GM04503 (cell line): ENCODE data around the gene SIL1.
A peak's percentile ranks its signal among the peaks of the same experiment; 100 is the strongest.
"Not testable (repeated sequence)": the region's sequence is repeated elsewhere in the genome, so short reads cannot be mapped to it uniquely, and the experiment has no call there.

Experiments
- DNase-seq: peaks from one replicate; pipeline ENCODE4 v3.0.0-alpha.2; 2012; ENCODE audit warnings: low read depth

The SIL1 gene

GRCh38 chr5:139197710-139198669, at the start of gene SIL1:
Gene SIL1, minus strand, starts transcription at chr5:139198368. Its CDS starts 70,525 bp downstream, at chr5:139127843.
- peak; percentile 56 for DNase-seq

GRCh38 chr5:139246394-139246793, 48.2 kb upstream of the SIL1 start:
- no peak for DNase-seq

- no peak for DNase-seq
Measured at GRCh38 chr5:139245637-139246339, 47.6 kb upstream of the SIL1 start.

- DNase-seq = no peak
Measured at GRCh38 chr5:139243425-139243970, 45.3 kb upstream of the SIL1 start.

GRCh38 chr5:139241139-139241538, 43.0 kb upstream of the SIL1 start:
- no peak for DNase-seq

GRCh38 chr5:139236479-139236878, 38.3 kb upstream of the SIL1 start:
- DNase-seq = no peak

- DNase-seq = no peak
Measured at GRCh38 chr5:139232147-139232724, 34.1 kb upstream of the SIL1 start.

- DNase-seq = no peak
Measured at GRCh38 chr5:139228201-139228803, 30.1 kb upstream of the SIL1 start.

GRCh38 chr5:139226131-139226530, 28.0 kb upstream of the SIL1 start:
- DNase-seq = no peak

- no peak for DNase-seq
Measured at GRCh38 chr5:139223481-139223880, 25.3 kb upstream of the SIL1 start.

GRCh38 chr5:139222346-139222745, 24.2 kb upstream of the SIL1 start:
- no peak for DNase-seq

- DNase-seq = not testable (repeated sequence)
Measured at GRCh38 chr5:139218038-139218437, 19.9 kb upstream of the SIL1 start.

GRCh38 chr5:139215107-139215975, 17.2 kb upstream of the SIL1 start:
- no peak for DNase-seq

- no peak for DNase-seq
Measured at GRCh38 chr5:139214646-139215045, 16.5 kb upstream of the SIL1 start.

GRCh38 chr5:139212906-139213305, 14.7 kb upstream of the SIL1 start:
- DNase-seq = no peak

GRCh38 chr5:139212486-139212885, 14.3 kb upstream of the SIL1 start:
- no peak for DNase-seq

- DNase-seq = no peak
Measured at GRCh38 chr5:139210585-139210984, 12.4 kb upstream of the SIL1 start.

- no peak for DNase-seq
Measured at GRCh38 chr5:139207297-139208000, 9.3 kb upstream of the SIL1 start.

GRCh38 chr5:139205586-139205985, 7.4 kb upstream of the SIL1 start:
- DNase-seq = no peak

GRCh38 chr5:139205124-139205523, 7.0 kb upstream of the SIL1 start:
- no peak for DNase-seq
